Psoas muscle (tissue), 8 donors: ENCODE data around the gene WDR36. TPM values are rescaled to one million over a fixed set of nuclear protein-coding genes. Genes with fewer than 3 reads are reported as not detected.

Experiments used
- ATAC-seq, 4 donors: fragments of 200-7000 bp; cut with Tn5 transposase; one replicate each; pipeline ENCODE4 v1.9.1; 2020; ENCODE audit warnings: moderate library complexity in 3 of 4, mild to moderate bottlenecking in 2 of 4
- DNase-seq, 2 donors: peaks; one replicate each; pipeline ENCODE4 v3.0.0-alpha.2; 2020
- H3K27ac ChIP-seq: fragments of 200-600 bp; one replicate; pipeline ENCODE4 v1.8.0; 2022
- H3K27me3 ChIP-seq, 3 donors: fragments of 200-600 bp in 1 of 3; one replicate each; pipeline versions ENCODE4 v1.6.1 to v1.8.0; 2013 to 2022; ENCODE audit warnings: low read length in 2 of 3, mild to moderate bottlenecking in 2 of 3, moderate library complexity in 1 of 3; ENCODE audit not compliant: insufficient read depth in 3 of 3
- H3K36me3 ChIP-seq, 2 donors: fragments of 200-600 bp in 1 of 2; one replicate each; pipeline versions ENCODE4 v1.6.1 to v1.8.0; 2013 to 2022; ENCODE audit warnings: low read depth in 1 of 2, mild to moderate bottlenecking in 1 of 2, moderate library complexity in 1 of 2; ENCODE audit not compliant: insufficient read depth in 1 of 2
- H3K4me1 ChIP-seq: fragments of 200-600 bp; one replicate; pipeline ENCODE4 v1.8.0; 2022
- H3K4me3 ChIP-seq: fragments of 200-600 bp; one replicate; pipeline ENCODE4 v1.8.0; 2022; ENCODE audit warnings: mild to moderate bottlenecking
- H3K9me3 ChIP-seq: fragments of 200-600 bp; one replicate; pipeline ENCODE4 v1.8.0; 2022
- CTCF ChIP-seq: fragments of 200-600 bp; IDR thresholded peaks from one replicate; pipeline ENCODE4 v1.8.0; 2022; ENCODE audit warnings: antibody characterized with exemption
- WGBS, 3 donors: extraction: QIAGEN DNeasy Blood & Tissue Kit; methylation state at CpG; one replicate each; pipeline versions ENCODE4 v1.1.6 to v1.1.7; 2013; 5-methylcytosine and 5-hydroxymethylcytosine counted together
- intact Hi-C, 2 donors: fragments of 100-400 bp; cut with DNase I; formaldehyde crosslinking; loops; one replicate each; pipeline versions ENCODE4 v1.11.0 to v1.14.2; 2022
- polyA plus RNA-seq, 3 donors: library from polyadenylated mRNA; stranded (reverse); fragments of 200-250 nt; gene quantifications; one replicate each; pipeline ENCODE4 v1.2.3, GENCODE V29; 2013
- total RNA-seq, 4 donors: library from RNA; stranded (reverse); fragmentation: NEBNext Ultra II Directional in 2 of 4; extraction: Animal tissue kit (Norgen Biotek cat#: 25700) in 2 of 4; gene quantifications; one replicate each; pipeline versions ENCODE4 v1.2.1 to v1.2.4, GENCODE V29; 2021 to 2023
- donor health status: healthy with polysubstance abuse.
- donor health status: DM: no; HTN: no; CAD: no; lungs with moderate emphysema.
- donor health status: Bipolar disorder and iron deficiency.
- donor health status: healthy.
- donor health status: DM: yes; HTN: yes; CAD: no.
- donor health status: DM: no; HTN: no; CAD: no.
- donor health status: DM: no; HTN: no; CAD: no.
- donor health status: DM: yes; HTN: yes; CAD: no.

The WDR36 gene
- total and polyA plus RNA-seq, 7 donors = 6.2 to 22.0 (median 13.2) TPM

GRCh38 chr5:111163000-111163399 lies 70.9 kb downstream of the WDR36 start:
- intact Hi-C loops = no loop called here
- 83 to 92% (median 90%) methylated on average over 1 of the region's 1 CpG for WGBS, 3 donors

GRCh38 chr5:111165058-111165457 lies 72.9 kb downstream of the WDR36 start:
- no peaks in the 10 kb centered on the region for H3K4me1 ChIP-seq
- no peak for ATAC-seq
- no peak overlapping the region for H3K4me3 ChIP-seq
- intact Hi-C loops = no loop called here
- no peak for TF ChIP-seq CTCF
- H3K36me3 ChIP-seq = no peaks in the 10 kb centered on the region
- no peaks in the 10 kb centered on the region for H3K9me3 ChIP-seq
- no peak for DNase-seq
- 66 to 84% (median 82%) methylated on average over 2 of the region's 2 CpGs for WGBS, 3 donors
- peaks cover 0 to 3% (median 0%) of the 10 kb centered on the region in 3 donors for H3K27me3 ChIP-seq
- H3K27ac ChIP-seq = no peak overlapping the region

More at GRCh38 chr5:111163000-111163399, 70.9 kb downstream of the WDR36 start:
- H3K9me3 ChIP-seq = no peaks in the 10 kb centered on the region
- no peaks in the 10 kb centered on the region for H3K27me3 ChIP-seq
- H3K36me3 ChIP-seq = no peaks in the 10 kb centered on the region
- no peak overlapping the region for H3K27ac ChIP-seq
- no peaks in the 10 kb centered on the region for H3K4me1 ChIP-seq
- ATAC-seq (no peak), DNase-seq (no peak)
- TF ChIP-seq CTCF = no peak
- H3K4me3 ChIP-seq = no peak overlapping the region

GRCh38 chr5:111167551-111167950 lies 75.4 kb downstream of the WDR36 start:
- H3K36me3 ChIP-seq = no peaks in the 10 kb centered on the region
- intact Hi-C loops = no loop called here
- WGBS, 3 donors = 38 to 47% (median 42%) methylated on average over 2 of the region's 2 CpGs
- H3K9me3 ChIP-seq = no peaks in the 10 kb centered on the region
- peaks cover 0 to 3% (median 0%) of the 10 kb centered on the region in 3 donors for H3K27me3 ChIP-seq
- TF ChIP-seq CTCF = no peak
- no peak overlapping the region for H3K27ac ChIP-seq
- ATAC-seq (no peak), DNase-seq (no peak)
- no peaks in the 10 kb centered on the region for H3K4me1 ChIP-seq
- no peak overlapping the region for H3K4me3 ChIP-seq

- Histone ChIP-seq H3K9me3 (no peaks in the 10 kb centered on the region), H3K27me3 (peaks cover 0 to 3% (median 0%) of the 10 kb centered on the region in 3 donors), H3K4me1 (no peaks in the 10 kb centered on the region), H3K4me3 (no peak overlapping the region), H3K27ac (no peak overlapping the region), H3K36me3 (no peaks in the 10 kb centered on the region)
- TF ChIP-seq CTCF = no peak
- ATAC-seq (no peak), DNase-seq (no peak)
- 0% methylated on average over 1 of the region's 1 CpG for WGBS, 3 donors
- intact Hi-C loops = no loop called here
Measured at GRCh38 chr5:111168608-111169007, 76.5 kb downstream of the WDR36 start.

- Histone ChIP-seq H3K9me3 (no peaks in the 10 kb centered on the region), H3K27ac (no peak overlapping the region), H3K36me3 (no peaks in the 10 kb centered on the region), H3K27me3 (peaks cover 0 to 3% (median 0%) of the 10 kb centered on the region in 3 donors), H3K4me1 (no peaks in the 10 kb centered on the region), H3K4me3 (no peak overlapping the region)
- WGBS, 3 donors = 57 to 79% (median 74%) methylated on average over 2 of the region's 2 CpGs
- TF ChIP-seq CTCF = no peak
- intact Hi-C loops = no loop called here
- ATAC-seq (no peak), DNase-seq (no peak)
Measured at GRCh38 chr5:111169269-111169668, 77.1 kb downstream of the WDR36 start.
